Neutrophil (primary cell): Measurements from ENCODE around the gene CRADD.

ENCODE experiments used
- H3K27ac ChIP-seq: fragments of 200-600 bp; sonication (generic); 2 replicates; pipeline ENCODE4 v1.5.1; 2016; ENCODE audit warnings: mild to moderate bottlenecking, moderate library complexity
- H3K27me3 ChIP-seq: fragments of 200-600 bp; sonication (generic); 2 replicates; pipeline ENCODE4 v1.6.0; 2016; ENCODE audit warnings: mild to moderate bottlenecking
- H3K36me3 ChIP-seq: fragments of 200-600 bp; sonication (generic); 2 replicates; pipeline ENCODE4 v1.5.1; 2017
- H3K4me1 ChIP-seq, 2 experiments: fragments of 200-600 bp in 1 of 2; sonication (generic) in 1 of 2; 1 replicate in 1 of 2; 2 replicates in 1 of 2; pipeline versions ENCODE4 v1.5.1 to v1.6.1; 2013 to 2016; ENCODE audit warnings: low read depth in 1 of 2, low read length in 1 of 2, mild to moderate bottlenecking in 1 of 2, moderate library complexity in 1 of 2; ENCODE audit not compliant: control insufficient read depth in 1 of 2, insufficient read depth in 1 of 2
- H3K4me3 ChIP-seq, 2 experiments: fragments of 200-600 bp in 1 of 2; sonication (generic) in 1 of 2; 1 replicate in 1 of 2; 2 replicates in 1 of 2; pipeline ENCODE4 v1.5.1; 2013 to 2016; ENCODE audit warnings: low read depth in 1 of 2, low read length in 1 of 2, mild to moderate bottlenecking in 1 of 2, moderate library complexity in 1 of 2
- H3K9me3 ChIP-seq: fragments of 200-600 bp; sonication (generic); 2 replicates; pipeline ENCODE4 v1.5.1; 2016
- CTCF ChIP-seq: fragments of 200-600 bp; sonication (generic); IDR thresholded peaks from 2 replicates; pipeline ENCODE4 v1.5.1; 2016; ENCODE audit warnings: antibody characterized with exemption

CRADD gene

GRCh38 chr12:93772003-93772700 is 95.0 kb downstream of the CRADD start:
- no peaks in the 10 kb centered on the region for H3K9me3 ChIP-seq
- no peak overlapping the region for H3K4me3 ChIP-seq
- H3K4me1 ChIP-seq, result peaks cover 4 to 6% of the 10 kb centered on the region in 2 experiments
- TF ChIP-seq CTCF, result no peak
- no peak overlapping the region for H3K27ac ChIP-seq
- H3K36me3 ChIP-seq, result no peaks in the 10 kb centered on the region
- no peaks in the 10 kb centered on the region for H3K27me3 ChIP-seq

- Histone ChIP-seq H3K36me3 (no peaks in the 10 kb centered on the region), H3K27ac (no peak overlapping the region), H3K27me3 (no peaks in the 10 kb centered on the region), H3K4me1 (peaks cover 4 to 6% of the 10 kb centered on the region in 2 experiments), H3K9me3 (no peaks in the 10 kb centered on the region), H3K4me3 (no peak overlapping the region)
- TF ChIP-seq CTCF, result no peak
Observed at GRCh38 chr12:93773122-93773871, 96.1 kb downstream of the CRADD start.

GRCh38 chr12:93776581-93777018 is 99.4 kb downstream of the CRADD start:
- no peaks in the 10 kb centered on the region for H3K36me3 ChIP-seq
- H3K9me3 ChIP-seq, result no peaks in the 10 kb centered on the region
- H3K27me3 ChIP-seq, result no peaks in the 10 kb centered on the region
- H3K27ac ChIP-seq, result no peak overlapping the region
- H3K4me1 ChIP-seq, result peaks cover 4 to 6% of the 10 kb centered on the region in 2 experiments
- no peak overlapping the region for H3K4me3 ChIP-seq
- no peak for TF ChIP-seq CTCF

- H3K27me3 ChIP-seq, result no peaks in the 10 kb centered on the region
- peaks cover 4 to 6% of the 10 kb centered on the region in 2 experiments for H3K4me1 ChIP-seq
- no peaks in the 10 kb centered on the region for H3K36me3 ChIP-seq
- H3K27ac ChIP-seq, result no peak overlapping the region
- no peak overlapping the region for H3K4me3 ChIP-seq
- H3K9me3 ChIP-seq, result no peaks in the 10 kb centered on the region
- TF ChIP-seq CTCF, result no peak
Observed at GRCh38 chr12:93777254-93777653, 100.1 kb downstream of the CRADD start.

- no peak overlapping the region for H3K4me3 ChIP-seq
- no peak for TF ChIP-seq CTCF
- no peaks in the 10 kb centered on the region for H3K4me1 ChIP-seq
- H3K27ac ChIP-seq, result no peak overlapping the region
- H3K27me3 ChIP-seq, result no peaks in the 10 kb centered on the region
- no peaks in the 10 kb centered on the region for H3K36me3 ChIP-seq
- H3K9me3 ChIP-seq, result no peaks in the 10 kb centered on the region
Observed at GRCh38 chr12:93778306-93778705, 101.1 kb downstream of the CRADD start.
